GM13977 (cell line): ENCODE results near the gene KRT2.

ENCODE experiments used
- DNase-seq: peaks from one replicate; pipeline ENCODE4 v3.0.0; 2012; ENCODE audit warnings: low spot score
- in situ Hi-C: fragments of 300-500 bp; cut with MboI; formaldehyde crosslinking; loops from one replicate; pipeline ENCODE4 v1.12.0; 2022; ENCODE audit warnings: low sequenced_read_pairs, low pct_unique_long_range_greater_than_20kb, mixed read lengths, inconsistent platforms; ENCODE audit not compliant: unreplicated experiment
- TF ChIP-seq, protein P1 (sequence below): IDR thresholded peaks from 2 replicates; pipeline ENCODE4 v1.5.1; 2012; ENCODE audit warnings: mild to moderate bottlenecking, control low read depth; ENCODE audit not compliant: insufficient read depth; ENCODE audit errors: extremely low read depth, missing control alignments

The KRT2 gene

DNA sequence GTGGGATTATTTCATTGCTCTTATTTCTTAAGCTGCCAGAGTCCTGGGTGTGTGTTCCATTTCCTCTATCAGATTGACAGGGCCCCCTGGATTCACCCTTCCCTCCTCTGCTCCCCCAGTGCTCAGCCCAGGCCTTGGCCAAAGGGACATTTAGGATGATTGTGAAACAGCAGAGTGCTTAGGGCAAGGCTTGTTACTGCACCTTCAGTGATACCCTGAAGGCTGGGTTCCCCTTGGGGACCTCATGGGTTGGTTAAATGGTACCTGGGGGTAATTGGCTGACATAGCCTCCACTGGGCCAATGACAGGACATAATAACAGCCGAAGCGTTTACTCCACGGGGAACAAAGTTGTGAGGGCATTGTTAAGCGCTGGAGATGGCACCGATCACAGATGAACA lies 49.5 kb downstream of the KRT2 start:
- TF ChIP-seq, protein P1, sequence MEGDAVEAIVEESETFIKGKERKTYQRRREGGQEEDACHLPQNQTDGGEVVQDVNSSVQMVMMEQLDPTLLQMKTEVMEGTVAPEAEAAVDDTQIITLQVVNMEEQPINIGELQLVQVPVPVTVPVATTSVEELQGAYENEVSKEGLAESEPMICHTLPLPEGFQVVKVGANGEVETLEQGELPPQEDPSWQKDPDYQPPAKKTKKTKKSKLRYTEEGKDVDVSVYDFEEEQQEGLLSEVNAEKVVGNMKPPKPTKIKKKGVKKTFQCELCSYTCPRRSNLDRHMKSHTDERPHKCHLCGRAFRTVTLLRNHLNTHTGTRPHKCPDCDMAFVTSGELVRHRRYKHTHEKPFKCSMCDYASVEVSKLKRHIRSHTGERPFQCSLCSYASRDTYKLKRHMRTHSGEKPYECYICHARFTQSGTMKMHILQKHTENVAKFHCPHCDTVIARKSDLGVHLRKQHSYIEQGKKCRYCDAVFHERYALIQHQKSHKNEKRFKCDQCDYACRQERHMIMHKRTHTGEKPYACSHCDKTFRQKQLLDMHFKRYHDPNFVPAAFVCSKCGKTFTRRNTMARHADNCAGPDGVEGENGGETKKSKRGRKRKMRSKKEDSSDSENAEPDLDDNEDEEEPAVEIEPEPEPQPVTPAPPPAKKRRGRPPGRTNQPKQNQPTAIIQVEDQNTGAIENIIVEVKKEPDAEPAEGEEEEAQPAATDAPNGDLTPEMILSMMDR: no peak
- in situ Hi-C loops: no loop called here
- DNase-seq: no peak

DNA sequence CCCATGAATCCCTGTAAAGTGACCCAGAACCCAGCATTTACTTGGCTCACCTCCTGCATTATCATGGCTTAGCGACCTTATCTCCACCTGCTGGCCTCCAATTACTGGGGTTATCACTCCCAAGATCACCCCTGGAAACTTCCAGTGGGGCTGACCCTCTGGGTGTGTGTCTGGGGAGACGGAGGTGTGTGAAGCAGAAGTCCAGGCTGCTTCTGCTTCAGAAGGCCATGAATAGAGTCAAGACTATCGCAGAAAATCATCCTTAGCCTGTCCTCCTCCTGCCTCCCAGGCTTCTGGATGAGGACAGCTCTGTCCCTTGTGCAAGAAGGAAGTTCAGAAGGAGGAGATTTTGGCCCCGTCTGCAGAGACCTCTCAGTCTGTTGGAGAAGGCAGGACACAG lies 50.3 kb downstream of the KRT2 start:
- in situ Hi-C loops: no loop called here
- DNase-seq: no peak
- TF ChIP-seq, protein P1: no peak

DNA sequence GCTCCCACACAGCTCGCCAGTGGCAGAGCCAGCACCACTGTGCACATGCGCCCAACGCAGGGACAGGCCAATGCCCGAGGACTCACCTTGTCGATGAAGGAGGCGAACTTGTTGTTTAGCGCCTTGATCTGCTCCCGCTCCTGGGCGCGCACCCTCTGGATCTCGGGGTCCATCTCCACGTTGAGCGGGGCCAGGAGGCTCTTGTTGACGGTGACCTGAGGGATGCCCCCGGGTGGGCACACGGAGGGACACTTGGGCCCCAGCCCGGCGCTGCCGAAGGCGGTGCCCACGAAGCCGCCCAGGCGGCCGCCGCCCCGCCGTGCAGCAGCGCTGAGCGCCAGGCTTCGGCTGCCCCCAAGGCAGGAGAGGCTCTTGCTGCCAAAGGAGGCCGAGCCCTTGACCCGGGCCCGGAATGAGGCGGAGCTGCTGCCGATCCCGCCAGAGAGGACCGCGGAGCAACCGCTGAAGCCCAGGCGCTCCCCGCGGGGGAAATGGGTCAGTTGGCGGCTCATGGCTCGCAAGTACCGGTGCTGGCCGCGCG lies 51.0 kb downstream of the KRT2 start, which contains the start of gene KRT72:
KRT72 (minus strand) TSS at position 523 of the 541 bp plus-strand sequence; CDS start at position 512, 11 bp downstream.
- DNase-seq: no peak
- in situ Hi-C loops: no loop called here

DNA sequence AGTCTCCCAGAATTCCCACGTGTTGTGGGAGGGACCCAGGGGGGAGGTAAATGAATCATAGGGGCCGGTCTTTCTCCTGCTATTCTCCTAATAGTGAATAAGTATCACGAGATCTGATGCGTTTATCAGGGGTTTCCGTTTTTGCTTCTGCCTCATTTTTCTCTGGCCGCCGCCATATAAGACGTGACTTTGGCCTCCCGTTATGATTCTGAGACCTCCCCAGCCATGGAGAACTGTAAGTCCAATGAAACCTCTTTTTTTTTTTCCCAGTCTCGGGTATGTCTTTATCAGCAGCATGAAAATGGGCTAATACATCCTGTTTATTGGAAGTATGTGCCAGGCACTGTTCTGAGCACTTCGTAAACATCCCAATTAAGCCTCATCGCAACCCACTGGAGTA lies 51.5 kb downstream of the KRT2 start:
- TF ChIP-seq, protein P1: no peak
- in situ Hi-C loops: no loop called here
- DNase-seq: no peak

More for the DNA sequence above, 51.0 kb downstream of the KRT2 start, which contains the start of gene KRT72:
- TF ChIP-seq, protein P1: no peak

DNA sequence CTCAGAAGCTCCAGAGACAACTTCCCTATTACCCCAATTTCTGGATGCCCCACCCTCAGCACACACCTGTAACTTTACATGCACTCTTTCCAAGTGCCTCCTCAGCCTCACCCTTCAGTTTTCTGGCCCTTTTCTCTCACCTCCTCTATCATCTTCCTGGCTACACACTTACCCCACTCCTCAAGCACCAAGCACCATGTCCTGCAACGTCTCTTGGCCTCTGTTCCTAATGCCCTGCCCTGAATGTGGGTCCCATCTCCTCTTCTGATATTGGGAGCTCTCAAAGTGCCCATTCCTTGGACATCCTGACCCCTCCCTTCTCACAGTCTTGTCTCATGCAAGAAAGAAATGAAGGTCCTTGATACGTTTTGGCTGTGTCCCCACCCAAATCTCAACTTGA lies 51.9 kb downstream of the KRT2 start:
- TF ChIP-seq, protein P1: no peak
- in situ Hi-C loops: no loop called here
- DNase-seq: no peak

DNA sequence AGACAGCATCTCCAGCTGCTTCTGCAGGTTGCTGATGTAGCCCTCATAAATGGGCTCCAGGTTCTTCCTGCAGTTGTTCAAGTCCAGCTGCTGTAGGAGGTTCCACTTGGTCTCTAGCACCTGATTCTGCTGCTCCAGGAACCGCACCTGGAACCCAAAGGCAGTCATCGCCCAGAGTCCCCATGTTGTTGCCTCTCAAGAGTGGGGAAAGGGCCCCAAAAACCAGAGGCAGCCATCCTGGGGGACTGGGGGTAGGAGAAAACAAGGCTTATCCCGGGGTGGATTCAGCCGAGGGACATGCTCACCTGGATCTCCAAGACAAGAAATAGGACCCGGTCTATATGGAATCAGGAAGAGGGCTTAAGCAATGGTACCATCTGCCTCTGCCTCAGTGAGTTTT lies 53.0 kb downstream of the KRT2 start:
- DNase-seq: no peak
- TF ChIP-seq, protein P1: no peak
- in situ Hi-C loops: loop anchor here (25.0 kb wide), 1 partner anchor 388 kb away; no protein-coding TSS in a partner anchor
